Activated T-cell treated with anti-CD3 and anti-CD28 coated beads, Interleukin-2, amount 50 U/mL, for 24 hours (primary cell): ENCODE measurements around the gene ZYG11B.
"Not testable (repeated sequence)": the region's sequence is repeated elsewhere in the genome, so short reads cannot be mapped to it uniquely, and the experiment has no call there.

Experiments used
- DNase-seq: peaks from one replicate; pipeline ENCODE4 v3.0.0-alpha.2; 2020
- H3K27ac Mint-ChIP-seq: 2 replicates; pipeline ENCODE4 v1.8.0; 2020; ENCODE audit warnings: mild to moderate bottlenecking, mixed read lengths
- H3K27me3 Mint-ChIP-seq: 2 replicates; pipeline ENCODE4 v1.8.0; 2020; ENCODE audit warnings: mixed read lengths
- H3K36me3 Mint-ChIP-seq: 2 replicates; pipeline ENCODE4 v1.8.0; 2020; ENCODE audit warnings: low read depth, mixed read lengths
- H3K4me1 Mint-ChIP-seq: 2 replicates; pipeline ENCODE4 v1.8.0; 2020; ENCODE audit warnings: low read depth, mixed read lengths
- H3K4me3 Mint-ChIP-seq: 2 replicates; pipeline ENCODE4 v1.8.0; 2020; ENCODE audit warnings: mild to moderate bottlenecking, moderate library complexity, mixed read lengths
- H3K9me3 Mint-ChIP-seq: 2 replicates; pipeline ENCODE4 v1.8.0; 2020; ENCODE audit warnings: mixed read lengths

Gene ZYG11B

DNA sequence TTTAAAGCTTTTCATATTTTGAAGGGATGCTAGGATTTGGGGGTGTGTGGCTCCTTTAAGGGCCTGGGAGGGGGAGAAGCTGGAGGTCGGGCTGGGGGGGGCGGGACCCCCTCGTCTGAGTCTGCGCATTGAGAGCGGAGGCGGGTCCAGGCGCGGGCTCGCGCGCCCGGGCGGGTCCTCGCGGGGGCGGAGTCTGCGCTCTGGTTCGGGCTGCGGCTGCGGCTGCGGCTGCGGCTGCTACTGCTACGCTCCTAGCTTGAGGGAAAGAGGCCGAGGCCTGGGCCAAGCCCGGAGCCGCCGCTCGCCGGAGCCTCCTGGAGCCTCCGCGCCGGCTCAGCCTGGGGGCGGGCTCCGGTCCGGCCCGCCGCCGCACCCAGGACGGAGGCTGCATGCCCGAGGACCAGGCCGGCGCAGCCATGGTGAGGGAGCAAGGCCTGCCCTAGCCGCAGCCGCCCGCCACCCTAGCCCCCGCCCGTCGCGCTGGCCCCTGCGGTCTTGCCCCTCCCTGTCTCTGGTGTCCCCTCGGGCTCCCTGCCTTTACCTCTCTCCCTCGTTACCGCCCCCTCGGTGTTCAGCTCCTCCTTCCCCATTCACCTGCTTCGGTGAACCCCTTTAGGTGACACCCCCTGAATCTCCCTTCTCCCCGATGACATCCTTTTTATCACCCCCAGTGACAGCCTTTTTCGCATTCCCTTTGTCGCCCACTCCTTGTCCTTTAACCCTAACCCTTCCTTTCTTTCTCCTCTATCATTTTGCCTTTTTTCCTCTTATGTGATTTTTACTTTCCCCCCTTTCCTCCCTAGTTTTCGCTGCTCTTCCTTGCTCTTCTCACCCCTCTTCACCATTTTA, at the start of gene ZYG11B:
Gene ZYG11B, plus strand, starts transcription at position 189 of the 849 bp plus-strand sequence. Its CDS starts 201 bp downstream, at position 390.
- Mint-ChIP-seq H3K27me3 (no peaks in the 10 kb centered on the region), H3K27ac (peak within 1 kb of the TSS; percentile 87), H3K36me3 (peaks cover 3% of the 10 kb centered on the region), H3K4me3 (peak within 1 kb of the TSS; percentile 80), H3K9me3 (no peaks in the 10 kb centered on the region), H3K4me1 (peaks cover 34% of the 10 kb centered on the region)
- peak; percentile 95 for DNase-seq

DNA sequence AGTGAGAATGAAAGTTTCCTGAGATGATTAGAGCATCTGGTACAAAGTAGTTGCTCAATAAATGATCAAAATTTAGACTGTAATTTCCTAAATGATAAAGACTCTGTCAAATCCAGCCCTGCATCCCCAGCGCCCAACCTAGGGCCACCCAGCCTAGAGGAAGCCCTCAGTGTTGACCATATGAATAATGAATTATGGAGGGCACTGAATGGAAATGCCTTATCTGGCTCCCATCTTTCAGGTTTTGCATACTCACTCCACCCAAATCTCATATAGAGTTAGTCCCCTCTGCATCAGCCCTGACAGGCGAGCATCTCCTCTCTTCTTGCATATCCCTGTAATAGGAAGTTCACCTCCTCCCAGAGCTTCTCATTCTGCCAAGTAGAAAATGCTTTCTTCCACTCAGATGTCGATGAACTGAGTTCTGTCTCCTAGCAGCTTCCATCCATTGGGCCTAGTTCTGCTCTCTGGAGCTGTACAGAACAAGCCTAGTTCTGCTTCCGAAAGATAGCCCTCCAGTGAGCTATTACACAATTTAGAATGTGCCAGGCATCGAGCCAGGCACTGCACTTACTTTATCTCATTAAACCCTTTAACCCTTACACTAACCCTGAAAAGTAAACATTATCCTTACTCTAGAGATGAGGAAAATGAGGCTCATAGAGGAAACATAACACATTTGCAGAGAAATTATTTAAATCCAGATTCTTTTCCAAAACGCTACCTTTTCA, 49.0 kb upstream of the ZYG11B start:
- Mint-ChIP-seq H3K27ac (no peak overlapping the region), H3K4me3 (no peak overlapping the region), H3K27me3 (no peaks in the 10 kb centered on the region), H3K4me1 (peaks cover 12% of the 10 kb centered on the region), H3K9me3 (no peaks in the 10 kb centered on the region), H3K36me3 (peaks cover 18% of the 10 kb centered on the region)
- DNase-seq, result no peak

DNA sequence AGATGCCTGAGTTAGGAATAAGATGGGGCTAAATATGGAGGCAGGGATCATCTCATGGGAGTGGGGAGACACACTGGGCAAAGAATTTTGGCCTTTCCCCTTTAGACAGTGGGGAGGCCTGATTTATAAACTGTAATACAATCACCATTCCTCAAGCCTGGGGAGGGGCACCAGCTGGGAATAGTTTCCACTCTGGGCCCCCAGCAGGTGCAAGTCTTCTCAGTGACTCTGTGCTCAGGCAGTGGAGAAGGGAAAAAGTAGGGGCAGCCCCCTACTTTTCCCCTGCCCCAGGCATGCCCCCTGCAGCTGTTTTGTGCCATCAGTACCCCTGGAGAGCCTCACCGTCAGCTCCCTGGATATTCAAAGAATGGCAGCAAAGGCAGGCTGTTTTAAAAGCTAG, 47.2 kb upstream of the ZYG11B start:
- Mint-ChIP-seq H3K27me3 (no peaks in the 10 kb centered on the region), H3K36me3 (peaks cover 18% of the 10 kb centered on the region), H3K27ac (no peak overlapping the region), H3K9me3 (no peaks in the 10 kb centered on the region), H3K4me1 (peaks cover 9% of the 10 kb centered on the region), H3K4me3 (no peak overlapping the region)
- no peak for DNase-seq

DNA sequence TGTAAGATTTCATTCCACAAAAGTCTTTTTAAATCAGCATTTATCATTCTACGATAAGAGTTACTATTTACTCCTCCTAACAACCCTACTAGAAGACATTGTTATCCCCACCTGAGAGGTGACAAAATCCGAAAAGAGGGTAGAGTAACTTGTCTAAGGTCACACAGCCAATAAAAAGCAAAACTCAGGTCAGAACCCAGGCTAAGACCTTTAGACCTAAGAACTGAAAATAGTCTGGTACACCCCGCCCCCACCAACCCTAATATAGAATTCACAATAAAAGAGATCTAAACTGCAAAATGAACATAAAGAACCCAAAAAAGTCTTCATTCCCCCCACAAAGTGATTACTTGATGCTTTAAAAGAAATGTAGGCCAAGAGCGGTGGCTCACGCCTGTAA, 46.8 kb upstream of the ZYG11B start:
- Mint-ChIP-seq H3K27me3 (no peaks in the 10 kb centered on the region), H3K27ac (no peak overlapping the region)

GRCh38 chr1:52680353-52680752, 45.9 kb upstream of the ZYG11B start:
- H3K9me3 Mint-ChIP-seq, result no peaks in the 10 kb centered on the region
- peak overlapping the region; percentile 15 for H3K27ac Mint-ChIP-seq
- H3K4me3 Mint-ChIP-seq, result no peak overlapping the region
- peaks cover 1% of the 10 kb centered on the region for H3K4me1 Mint-ChIP-seq
- no peak for DNase-seq
- no peaks in the 10 kb centered on the region for H3K27me3 Mint-ChIP-seq
- peaks cover 25% of the 10 kb centered on the region for H3K36me3 Mint-ChIP-seq

More for the DNA sequence above, 46.8 kb upstream of the ZYG11B start:
- H3K4me1 Mint-ChIP-seq, result peaks cover 7% of the 10 kb centered on the region
- H3K36me3 Mint-ChIP-seq, result peaks cover 22% of the 10 kb centered on the region
- no peak for DNase-seq
- H3K9me3 Mint-ChIP-seq, result no peaks in the 10 kb centered on the region
- no peak overlapping the region for H3K4me3 Mint-ChIP-seq

- H3K4me3 Mint-ChIP-seq, result no peak overlapping the region
- H3K36me3 Mint-ChIP-seq, result peaks cover 32% of the 10 kb centered on the region
- no peak for DNase-seq
- no peaks in the 10 kb centered on the region for H3K27me3 Mint-ChIP-seq
- H3K4me1 Mint-ChIP-seq, result peaks cover 4% of the 10 kb centered on the region
- no peaks in the 10 kb centered on the region for H3K9me3 Mint-ChIP-seq
- H3K27ac Mint-ChIP-seq, result no peak overlapping the region
These were observed 45.1 kb upstream of the ZYG11B start for GRCh38 chr1:52681136-52681535.

- Mint-ChIP-seq H3K4me1 (peaks cover 7% of the 10 kb centered on the region), H3K27me3 (no peaks in the 10 kb centered on the region), H3K27ac (peak overlapping the region; percentile 44), H3K9me3 (no peaks in the 10 kb centered on the region), H3K36me3 (peaks cover 52% of the 10 kb centered on the region), H3K4me3 (no peak overlapping the region)
- DNase-seq, result no peak
These were observed 42.8 kb upstream of the ZYG11B start for GRCh38 chr1:52683367-52683940.

DNA sequence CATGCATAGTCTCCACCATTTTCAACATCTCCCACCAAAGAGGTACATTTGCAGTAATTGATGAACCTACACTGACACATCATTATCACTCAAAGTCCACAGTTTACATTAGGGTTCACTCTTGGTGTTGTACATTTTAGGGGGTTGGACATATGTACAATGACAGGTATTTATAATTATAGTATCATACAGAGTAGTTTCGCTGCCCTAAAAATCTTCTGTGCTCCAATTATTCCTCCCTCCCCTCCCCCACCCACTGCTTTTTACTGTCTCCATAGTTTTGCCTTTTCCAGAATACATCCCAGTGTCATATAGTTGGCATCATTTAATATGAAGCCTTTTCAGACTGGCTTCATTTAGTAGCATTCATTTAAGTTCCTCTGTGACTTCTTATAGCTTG, 41.7 kb upstream of the ZYG11B start:
- no peaks in the 10 kb centered on the region for H3K27me3 Mint-ChIP-seq
- H3K36me3 Mint-ChIP-seq, result peaks cover 60% of the 10 kb centered on the region
- no peak overlapping the region for H3K4me3 Mint-ChIP-seq
- no peak for DNase-seq
- no peaks in the 10 kb centered on the region for H3K9me3 Mint-ChIP-seq
- H3K4me1 Mint-ChIP-seq, result peaks cover 7% of the 10 kb centered on the region
- no peak overlapping the region for H3K27ac Mint-ChIP-seq

DNA sequence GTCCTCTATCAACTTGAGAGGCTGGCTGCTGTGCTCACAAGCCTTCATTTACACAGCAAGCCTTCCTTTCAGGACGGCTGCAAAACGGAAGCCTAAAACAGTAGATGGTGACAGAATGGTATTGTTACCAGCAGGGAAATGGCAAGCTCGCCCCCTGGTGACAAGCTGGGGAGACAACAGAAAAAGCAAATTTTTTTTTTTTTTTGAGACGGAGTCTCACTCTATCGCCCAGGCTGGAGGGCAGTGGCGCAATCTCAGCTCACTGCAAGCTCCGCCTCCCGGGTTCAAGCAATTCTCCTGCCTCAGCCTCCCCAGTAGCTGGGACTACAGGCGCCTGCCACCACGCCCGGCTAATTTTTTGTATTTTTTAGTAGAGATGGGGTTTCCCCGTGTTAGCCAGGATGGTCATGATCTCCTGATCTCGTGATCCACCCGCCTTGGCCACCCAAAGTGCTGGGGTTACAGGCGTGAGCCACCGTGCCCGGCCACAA, 39.9 kb upstream of the ZYG11B start:
- Mint-ChIP-seq H3K36me3 (peaks cover 75% of the 10 kb centered on the region), H3K27ac (peak overlapping the region; percentile 77)
- not testable (repeated sequence) for H3K4me3 Mint-ChIP-seq, H3K27me3 Mint-ChIP-seq, H3K4me1 Mint-ChIP-seq, H3K9me3 Mint-ChIP-seq
- peak; percentile 78 for DNase-seq

- Mint-ChIP-seq H3K9me3 (no peaks in the 10 kb centered on the region), H3K27me3 (no peaks in the 10 kb centered on the region), H3K27ac (peak overlapping the region; percentile 44), H3K4me3 (no peak overlapping the region), H3K4me1 (peaks cover 8% of the 10 kb centered on the region), H3K36me3 (peaks cover 78% of the 10 kb centered on the region)
- no peak for DNase-seq
These were observed 39.4 kb upstream of the ZYG11B start for GRCh38 chr1:52686830-52687229.

GRCh38 chr1:52691821-52692220, 34.4 kb upstream of the ZYG11B start:
- no peak for DNase-seq
- no peaks in the 10 kb centered on the region for H3K27me3 Mint-ChIP-seq
- H3K27ac Mint-ChIP-seq, result peak overlapping the region; percentile 60
- no peak overlapping the region for H3K4me3 Mint-ChIP-seq
- peaks cover 19% of the 10 kb centered on the region for H3K4me1 Mint-ChIP-seq
- peaks cover 78% of the 10 kb centered on the region for H3K36me3 Mint-ChIP-seq
- H3K9me3 Mint-ChIP-seq, result no peaks in the 10 kb centered on the region

DNA sequence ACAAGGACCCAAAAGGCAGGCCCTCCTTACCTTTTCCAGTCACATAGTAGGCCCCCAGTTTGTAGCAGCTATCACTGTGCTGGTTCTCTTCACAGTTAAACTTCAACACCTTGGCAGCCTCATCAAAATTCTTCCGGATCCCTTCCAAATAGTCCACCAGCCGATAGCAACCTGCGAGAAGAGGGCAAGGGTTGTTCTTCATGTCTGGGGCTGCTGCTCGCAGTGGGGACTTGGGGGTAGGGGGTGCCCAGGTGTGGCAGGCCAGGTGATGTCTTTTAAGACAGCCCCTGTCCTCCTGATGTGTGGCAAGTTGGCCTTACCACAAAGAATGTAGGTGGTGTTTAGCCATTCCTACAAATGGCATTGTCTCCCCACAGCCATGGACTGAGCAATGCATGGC, 33.6 kb upstream of the ZYG11B start:
- peaks cover 75% of the 10 kb centered on the region for H3K36me3 Mint-ChIP-seq
- H3K27me3 Mint-ChIP-seq, result no peaks in the 10 kb centered on the region
- H3K27ac Mint-ChIP-seq, result no peak overlapping the region
- no peak overlapping the region for H3K4me3 Mint-ChIP-seq
- no peaks in the 10 kb centered on the region for H3K9me3 Mint-ChIP-seq
- no peak for DNase-seq
- peaks cover 25% of the 10 kb centered on the region for H3K4me1 Mint-ChIP-seq

DNA sequence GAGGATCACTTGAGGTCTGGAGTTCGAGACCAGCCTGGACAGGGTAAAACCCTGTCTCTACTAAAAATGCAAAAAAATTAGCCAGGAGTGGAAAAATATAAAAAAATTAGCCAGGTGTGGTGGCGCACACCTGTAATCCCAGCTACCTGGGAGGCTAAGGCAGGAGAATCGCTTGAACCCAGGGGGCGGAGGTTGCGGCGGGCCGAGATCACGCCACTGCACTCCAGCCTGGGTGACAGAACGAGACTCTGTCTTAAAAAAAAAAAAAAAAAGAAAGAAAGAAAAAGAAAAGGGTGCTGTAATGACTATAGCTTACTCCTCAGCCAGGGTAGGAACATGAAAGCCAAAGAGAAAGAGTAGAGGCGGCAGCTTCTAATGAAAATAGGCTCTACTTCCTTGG, 32.9 kb upstream of the ZYG11B start:
- H3K4me1 Mint-ChIP-seq, result peaks cover 29% of the 10 kb centered on the region
- DNase-seq, H3K9me3 Mint-ChIP-seq, H3K4me3 Mint-ChIP-seq, H3K27me3 Mint-ChIP-seq, H3K27ac Mint-ChIP-seq: not testable (repeated sequence)
- H3K36me3 Mint-ChIP-seq, result peaks cover 73% of the 10 kb centered on the region

GRCh38 chr1:52693843-52694242, 32.4 kb upstream of the ZYG11B start:
- Mint-ChIP-seq H3K27me3 (no peaks in the 10 kb centered on the region), H3K4me3 (no peak overlapping the region), H3K36me3 (peaks cover 69% of the 10 kb centered on the region), H3K9me3 (no peaks in the 10 kb centered on the region), H3K27ac (no peak overlapping the region), H3K4me1 (peaks cover 34% of the 10 kb centered on the region)
- DNase-seq, result no peak
